Dendritic cell treated with granulocyte-macrophage colony-stimulating factor and Interleukin-4, amounts not matched to agents 40 ng/mL and 50 ng/mL, for 4 days (primary cell): ENCODE results near the gene ARHGAP25.

Experiments used
- H3K27ac Mint-ChIP-seq: one replicate; pipeline ENCODE4 v1.8.0; 2022; ENCODE audit warnings: mild to moderate bottlenecking, mixed read lengths
- H3K27me3 Mint-ChIP-seq: one replicate; pipeline ENCODE4 v1.8.0; 2022; ENCODE audit warnings: mild to moderate bottlenecking, mixed read lengths
- H3K36me3 Mint-ChIP-seq: one replicate; pipeline ENCODE4 v1.8.0; 2022; ENCODE audit warnings: low read depth, mixed read lengths
- H3K4me1 Mint-ChIP-seq: one replicate; pipeline ENCODE4 v1.8.0; 2022; ENCODE audit warnings: low read depth, mixed read lengths
- H3K4me3 Mint-ChIP-seq: one replicate; pipeline ENCODE4 v1.8.0; 2022; ENCODE audit warnings: mild to moderate bottlenecking, moderate library complexity, mixed read lengths
- H3K9me3 Mint-ChIP-seq: one replicate; pipeline ENCODE4 v1.8.0; 2022; ENCODE audit warnings: mixed read lengths
- intact Hi-C: fragments of 100-400 bp; cut with micrococcal nuclease; formaldehyde crosslinking; loops from one replicate; pipeline ENCODE4 v1.15.0; 2022

Gene ARHGAP25

DNA sequence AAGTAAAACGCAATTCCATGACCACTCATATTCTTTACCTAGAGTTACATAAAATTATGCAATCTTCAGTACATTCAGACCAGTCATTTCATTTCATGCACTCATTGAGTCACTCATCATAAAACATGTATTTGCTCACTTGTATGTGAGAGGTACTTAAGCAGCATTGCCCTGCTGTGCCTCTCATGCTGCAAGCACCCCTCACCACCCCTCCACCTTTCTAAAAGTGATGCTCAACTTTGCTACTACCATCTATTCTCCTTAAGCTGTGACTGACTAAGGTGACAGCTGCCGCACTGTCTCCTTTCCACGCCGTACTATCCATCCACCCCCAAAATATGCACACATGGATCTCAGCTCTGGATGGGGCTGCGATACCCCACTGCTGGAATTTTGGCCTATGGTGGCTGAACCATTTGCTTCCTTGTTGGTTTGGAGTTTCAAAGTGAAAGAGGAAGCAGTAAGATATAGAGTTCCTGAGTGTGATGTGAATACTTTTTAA is 7.2 kb downstream of the ARHGAP25 start:
- H3K9me3 Mint-ChIP-seq = no peaks in the 10 kb centered on the region

DNA sequence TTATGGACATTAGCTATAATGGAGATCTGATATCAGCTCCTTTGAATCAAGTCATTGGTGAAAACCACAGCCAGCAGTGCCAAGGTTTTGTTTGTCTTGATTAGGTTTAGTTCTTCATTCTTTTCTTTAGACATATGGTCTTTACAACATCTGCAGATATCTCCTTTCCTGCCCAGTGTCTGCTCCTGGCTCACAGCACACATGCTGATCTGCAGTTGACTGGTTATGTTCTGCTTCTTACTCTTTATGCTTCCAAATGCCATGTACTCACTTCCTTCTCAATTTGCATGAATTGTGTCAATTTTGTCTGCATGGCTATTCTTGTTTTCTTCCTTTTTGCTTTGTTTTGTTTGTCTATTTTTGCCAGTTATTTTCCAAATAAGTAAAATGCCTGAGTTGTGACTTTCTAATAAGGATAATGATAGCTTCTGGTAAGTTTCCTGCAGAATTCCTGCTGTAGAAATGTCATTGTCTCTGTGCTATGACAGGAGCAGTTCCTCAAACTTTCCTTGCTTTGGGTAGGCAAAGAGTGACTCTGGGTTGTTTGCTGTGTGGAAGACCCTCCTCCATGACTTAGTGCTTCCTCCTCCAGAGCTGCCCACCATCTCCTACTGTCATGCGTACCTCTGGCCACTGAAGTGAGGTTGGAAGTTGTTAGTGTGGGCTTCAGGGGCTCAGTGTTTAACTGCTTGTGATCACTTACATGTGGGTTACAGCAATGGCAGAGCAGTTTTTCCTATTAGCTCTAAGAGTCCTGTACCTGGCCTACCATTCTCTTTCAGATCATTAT is 8.2 kb downstream of the ARHGAP25 start:
- Mint-ChIP-seq H3K4me3 (peak overlapping the region; percentile 64), H3K4me1 (peaks cover 90% of the 10 kb centered on the region), H3K36me3 (peaks cover 89% of the 10 kb centered on the region), H3K9me3 (no peaks in the 10 kb centered on the region), H3K27ac (peak overlapping the region; percentile 88), H3K27me3 (no peaks in the 10 kb centered on the region)
- intact Hi-C loops = loop anchor here (10.0 kb wide), 1 partner anchor 278 kb away; the partner anchor contains the start of genes APLF and FBXO48

More for the DNA sequence above, 7.2 kb downstream of the ARHGAP25 start:
- intact Hi-C loops = loop anchor here (10.0 kb wide), 1 partner anchor 277 kb away; the partner anchor contains the start of genes APLF and FBXO48
- Mint-ChIP-seq H3K27me3 (no peaks in the 10 kb centered on the region), H3K36me3 (peaks cover 83% of the 10 kb centered on the region), H3K4me1 (peaks cover 80% of the 10 kb centered on the region), H3K4me3 (peak overlapping the region; percentile 76), H3K27ac (peak overlapping the region; percentile 88)

DNA sequence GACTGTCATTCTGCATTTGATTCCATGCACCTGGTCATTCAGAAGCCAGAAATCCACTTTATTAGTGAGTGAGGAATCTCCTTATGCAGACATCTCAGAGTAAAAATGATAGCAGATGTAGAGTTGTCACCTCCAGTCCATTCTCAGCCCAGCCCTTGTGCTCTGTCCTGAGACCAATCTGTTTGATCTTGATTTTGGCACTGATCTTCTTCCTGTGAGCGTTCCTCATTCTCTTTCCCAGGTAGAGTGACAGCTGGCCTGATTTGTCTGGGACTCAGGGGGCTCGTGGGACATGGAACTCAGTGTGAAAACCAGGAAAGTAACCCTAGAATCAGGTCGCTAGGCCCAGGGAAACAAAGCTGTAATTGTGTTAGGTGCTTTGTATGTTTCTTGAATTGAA is 8.9 kb downstream of the ARHGAP25 start:
- peaks cover 91% of the 10 kb centered on the region for H3K36me3 Mint-ChIP-seq
- H3K4me3 Mint-ChIP-seq = peak overlapping the region; percentile 64
- intact Hi-C loops = loop anchor here (10.0 kb wide), 1 partner anchor 279 kb away; the partner anchor contains the start of genes APLF and FBXO48
- peak overlapping the region; percentile 88 for H3K27ac Mint-ChIP-seq
- H3K27me3 Mint-ChIP-seq = no peaks in the 10 kb centered on the region
- no peaks in the 10 kb centered on the region for H3K9me3 Mint-ChIP-seq
- H3K4me1 Mint-ChIP-seq = peaks cover 94% of the 10 kb centered on the region

DNA sequence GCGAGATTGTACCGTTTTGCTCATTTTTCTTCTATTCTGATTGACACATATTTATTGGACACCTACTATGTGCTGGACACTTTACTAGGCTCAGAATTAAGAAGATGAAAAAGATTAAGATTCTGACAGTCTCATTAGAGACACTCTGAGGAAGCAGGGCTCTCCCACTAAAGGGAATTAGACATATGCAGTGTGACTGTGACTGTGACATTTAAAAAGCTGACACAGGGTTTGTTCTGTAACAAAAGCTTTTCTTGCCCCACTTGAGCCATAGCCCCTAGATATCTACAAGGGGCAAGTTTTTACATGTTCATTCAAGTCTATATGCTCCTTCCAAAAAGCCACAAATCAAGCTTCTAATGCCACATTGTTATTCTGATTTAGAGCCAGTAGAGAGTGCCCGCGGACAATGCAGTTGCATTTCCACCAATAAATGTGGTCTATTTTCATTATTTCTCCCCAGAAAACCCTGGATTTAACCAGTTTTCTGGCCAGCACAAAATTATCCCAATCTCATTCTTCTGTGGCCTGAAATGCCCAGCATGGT is 9.8 kb downstream of the ARHGAP25 start:
- intact Hi-C loops = loop anchor here (10.0 kb wide), 1 partner anchor 280 kb away; the partner anchor contains the start of genes APLF and FBXO48
- peak overlapping the region; percentile 61 for H3K4me3 Mint-ChIP-seq
- peak overlapping the region; percentile 88 for H3K27ac Mint-ChIP-seq
- H3K27me3 Mint-ChIP-seq = no peaks in the 10 kb centered on the region
- peaks cover 94% of the 10 kb centered on the region for H3K4me1 Mint-ChIP-seq
- H3K36me3 Mint-ChIP-seq = peaks cover 91% of the 10 kb centered on the region
- no peaks in the 10 kb centered on the region for H3K9me3 Mint-ChIP-seq

DNA sequence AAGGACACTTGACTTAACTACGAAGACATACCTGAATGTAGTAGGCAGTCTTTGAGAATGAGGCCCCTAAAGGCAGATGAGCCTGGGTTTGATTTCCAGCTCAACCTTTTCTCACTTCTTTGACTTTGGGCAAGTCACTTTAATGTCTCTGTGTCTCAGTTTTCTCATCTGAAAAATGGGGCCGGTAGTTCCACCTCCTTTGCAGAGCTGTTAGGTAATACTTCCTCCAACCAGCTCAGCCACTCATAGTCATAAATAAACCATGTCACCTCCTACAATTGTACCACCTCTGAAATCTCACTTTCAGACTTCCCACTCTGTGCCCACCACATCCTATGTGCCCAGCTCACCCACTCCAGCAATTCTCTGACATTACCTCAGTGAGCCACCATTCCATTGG is 10.4 kb downstream of the ARHGAP25 start:
- intact Hi-C loops = loop anchor here (10.0 kb wide), 1 partner anchor 280 kb away; the partner anchor contains the start of genes APLF and FBXO48
- peak overlapping the region; percentile 88 for H3K27ac Mint-ChIP-seq
- no peaks in the 10 kb centered on the region for H3K9me3 Mint-ChIP-seq
- H3K4me1 Mint-ChIP-seq = peaks cover 89% of the 10 kb centered on the region
- H3K27me3 Mint-ChIP-seq = no peaks in the 10 kb centered on the region
- peak overlapping the region; percentile 61 for H3K4me3 Mint-ChIP-seq
- peaks cover 89% of the 10 kb centered on the region for H3K36me3 Mint-ChIP-seq

DNA sequence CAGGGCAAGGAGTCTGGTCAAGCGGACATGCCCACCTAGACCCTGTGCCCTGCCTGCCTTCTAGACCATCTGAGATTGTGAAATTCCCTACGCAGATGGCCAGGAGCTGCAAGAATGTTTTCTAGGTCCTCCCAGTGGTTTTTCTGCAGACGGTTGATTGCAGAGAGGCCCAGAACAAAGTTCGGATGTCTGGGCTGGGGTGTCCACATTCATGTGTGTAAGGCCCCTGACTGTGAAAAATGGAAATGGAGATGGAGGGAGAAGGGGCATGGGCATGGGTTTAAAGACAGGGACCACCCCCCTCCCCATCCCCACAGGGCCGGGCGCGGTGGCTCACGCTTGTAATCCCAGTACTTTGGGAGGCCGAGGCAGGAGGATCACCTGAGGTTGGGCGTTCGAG is 11.8 kb downstream of the ARHGAP25 start:
- H3K4me1 Mint-ChIP-seq = peaks cover 91% of the 10 kb centered on the region
- H3K9me3 Mint-ChIP-seq = no peaks in the 10 kb centered on the region
- H3K27me3 Mint-ChIP-seq = no peaks in the 10 kb centered on the region
- peak overlapping the region; percentile 88 for H3K27ac Mint-ChIP-seq
- intact Hi-C loops = loop anchor here (10.0 kb wide), 1 partner anchor 282 kb away; the partner anchor contains the start of genes APLF and FBXO48
- no peak overlapping the region for H3K4me3 Mint-ChIP-seq
- H3K36me3 Mint-ChIP-seq = peaks cover 92% of the 10 kb centered on the region

DNA sequence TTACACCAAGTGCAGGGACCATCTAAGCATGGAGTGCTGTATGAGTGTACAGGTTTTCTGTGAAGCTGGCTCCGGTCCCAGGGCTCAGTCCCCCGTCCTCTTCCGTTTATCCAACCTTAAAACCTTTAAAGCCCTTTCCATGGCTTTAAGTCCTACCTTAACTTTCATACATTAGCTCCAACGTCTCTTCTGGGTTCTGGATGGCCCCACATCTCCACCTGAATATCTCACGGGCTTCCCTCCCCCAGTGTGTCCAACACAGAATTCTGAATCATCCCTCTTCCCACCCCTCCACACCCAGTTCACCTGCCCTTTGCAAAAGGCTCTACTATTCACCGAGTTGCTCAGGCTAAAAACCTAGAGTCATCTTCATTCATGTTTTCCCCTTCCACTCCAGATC is 12.8 kb downstream of the ARHGAP25 start:
- H3K9me3 Mint-ChIP-seq = no peaks in the 10 kb centered on the region
- peak overlapping the region; percentile 78 for H3K27ac Mint-ChIP-seq
- peaks cover 94% of the 10 kb centered on the region for H3K36me3 Mint-ChIP-seq
- no peaks in the 10 kb centered on the region for H3K27me3 Mint-ChIP-seq
- no peak overlapping the region for H3K4me3 Mint-ChIP-seq
- intact Hi-C loops = loop anchor here (10.0 kb wide), 1 partner anchor 283 kb away; the partner anchor contains the start of genes APLF and FBXO48
- H3K4me1 Mint-ChIP-seq = peaks cover 93% of the 10 kb centered on the region

DNA sequence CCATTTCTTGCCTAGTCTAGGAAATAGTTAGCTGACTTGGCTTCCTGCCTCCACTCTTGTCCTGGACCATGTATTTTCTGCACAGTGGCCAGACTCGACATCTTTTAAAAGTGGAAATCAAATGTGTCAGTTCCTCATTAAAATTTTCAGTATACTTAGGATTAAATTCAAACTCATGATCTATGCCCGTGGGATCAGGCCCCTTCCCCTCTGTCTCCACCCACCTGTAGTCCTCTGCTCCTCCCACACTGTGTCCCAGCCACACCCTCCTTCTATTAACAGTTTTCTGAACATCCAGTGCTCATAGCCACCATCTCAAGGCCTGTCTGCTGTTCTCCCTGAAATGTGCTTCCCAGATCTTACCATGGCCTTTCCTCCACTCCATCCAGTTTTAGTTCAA is 13.3 kb downstream of the ARHGAP25 start:
- Mint-ChIP-seq H3K9me3 (no peaks in the 10 kb centered on the region), H3K4me1 (peaks cover 89% of the 10 kb centered on the region), H3K27ac (peak overlapping the region; percentile 78), H3K27me3 (no peaks in the 10 kb centered on the region), H3K4me3 (no peak overlapping the region), H3K36me3 (peaks cover 91% of the 10 kb centered on the region)
- intact Hi-C loops = loop anchor here (10.0 kb wide), 1 partner anchor 283 kb away; the partner anchor contains the start of genes APLF and FBXO48

DNA sequence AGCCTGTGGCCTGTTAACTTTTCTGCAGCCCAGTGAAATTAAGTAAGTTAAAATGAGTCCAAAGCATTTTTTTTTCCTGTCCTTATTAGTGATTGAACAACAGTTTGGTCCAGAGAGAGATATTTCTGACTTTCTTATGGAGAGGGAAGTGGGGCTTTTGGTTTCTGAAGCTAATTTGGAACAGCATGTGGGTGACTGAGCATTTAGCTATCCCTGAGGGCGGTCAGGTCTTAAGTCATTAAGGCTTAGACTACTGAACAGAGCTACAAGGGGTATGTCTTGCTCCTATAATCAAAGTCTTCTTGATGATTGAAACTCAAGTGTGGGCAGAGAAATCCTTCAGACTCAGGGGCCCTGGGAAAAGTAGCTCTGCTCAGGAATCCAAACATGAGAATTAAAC is 14.0 kb downstream of the ARHGAP25 start:
- no peaks in the 10 kb centered on the region for H3K9me3 Mint-ChIP-seq
- H3K27me3 Mint-ChIP-seq = no peaks in the 10 kb centered on the region
- intact Hi-C loops = loop anchor here (10.0 kb wide), 1 partner anchor 284 kb away; the partner anchor contains the start of genes APLF and FBXO48
- peaks cover 89% of the 10 kb centered on the region for H3K4me1 Mint-ChIP-seq
- H3K4me3 Mint-ChIP-seq = peak overlapping the region; percentile 41
- peaks cover 88% of the 10 kb centered on the region for H3K36me3 Mint-ChIP-seq
- peak overlapping the region; percentile 78 for H3K27ac Mint-ChIP-seq

DNA sequence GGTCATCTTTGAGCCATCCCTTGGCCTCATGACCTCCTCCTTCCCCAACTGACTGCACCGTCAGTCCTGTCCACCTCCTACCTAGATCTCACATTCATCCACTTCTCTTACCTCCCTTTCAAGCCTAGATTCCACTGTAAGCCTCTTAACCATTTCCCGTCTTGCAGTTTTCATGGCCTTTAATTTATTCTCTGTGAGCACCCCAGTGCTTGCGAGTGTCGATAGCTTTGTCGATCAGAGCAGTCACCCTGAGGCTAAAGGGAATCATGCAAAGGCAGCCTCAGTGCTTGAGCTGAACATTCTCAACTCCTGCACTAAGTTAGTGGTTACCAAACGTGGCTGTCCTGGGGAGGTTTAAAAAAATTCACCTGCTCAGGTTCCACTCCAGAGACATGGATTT is 14.7 kb downstream of the ARHGAP25 start:
- intact Hi-C loops = loop anchor here (10.0 kb wide), 1 partner anchor 285 kb away; the partner anchor contains the start of genes APLF and FBXO48
- Mint-ChIP-seq H3K9me3 (no peaks in the 10 kb centered on the region), H3K27ac (peak overlapping the region; percentile 78), H3K4me3 (no peak overlapping the region), H3K36me3 (peaks cover 88% of the 10 kb centered on the region), H3K27me3 (no peaks in the 10 kb centered on the region), H3K4me1 (peaks cover 89% of the 10 kb centered on the region)

DNA sequence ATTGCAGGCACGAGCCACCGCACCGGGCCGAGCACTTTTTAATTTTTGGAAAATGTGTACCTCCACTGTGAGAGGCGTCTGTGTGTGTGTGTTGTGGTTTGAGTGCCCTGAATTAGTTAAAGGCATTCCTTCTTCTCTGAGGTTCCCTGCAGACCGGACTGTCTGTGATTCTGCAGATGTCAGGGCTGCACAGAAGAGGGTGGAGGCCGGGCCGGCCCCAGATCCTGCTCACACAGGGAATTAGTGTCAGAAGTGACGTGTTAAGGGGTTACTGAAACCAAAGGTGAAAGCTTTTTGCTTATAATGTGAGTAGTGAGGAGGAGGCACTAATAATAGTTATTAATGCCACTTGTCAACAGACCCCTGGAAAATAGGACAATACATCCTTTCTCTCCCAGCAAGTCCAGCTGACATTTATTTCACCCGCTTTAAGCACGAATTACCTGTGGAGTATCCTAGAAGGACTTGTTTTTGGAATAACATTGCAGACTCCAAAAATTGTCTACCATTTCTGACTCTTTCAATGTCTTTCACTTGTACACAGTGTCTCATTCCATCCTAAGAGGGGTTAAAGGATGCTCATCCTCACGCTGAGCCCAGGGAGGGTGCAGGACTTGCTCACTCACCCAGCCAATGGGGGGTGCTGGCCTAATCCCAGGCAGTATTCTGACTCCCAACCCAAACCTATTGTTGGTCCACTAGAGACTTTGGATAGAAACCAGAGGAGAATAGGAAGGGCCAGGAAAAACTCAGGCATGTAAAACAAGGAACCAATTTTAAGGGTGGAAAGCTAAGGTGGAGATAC is 16.2 kb downstream of the ARHGAP25 start:
- Mint-ChIP-seq H3K36me3 (peaks cover 88% of the 10 kb centered on the region), H3K4me3 (no peak overlapping the region), H3K27me3 (no peaks in the 10 kb centered on the region), H3K4me1 (peaks cover 87% of the 10 kb centered on the region), H3K27ac (peak overlapping the region; percentile 56), H3K9me3 (no peaks in the 10 kb centered on the region)
- intact Hi-C loops = loop anchor here (5.0 kb wide), 2 partner anchors 43 to 177 kb away; no protein-coding TSS in a partner anchor

DNA sequence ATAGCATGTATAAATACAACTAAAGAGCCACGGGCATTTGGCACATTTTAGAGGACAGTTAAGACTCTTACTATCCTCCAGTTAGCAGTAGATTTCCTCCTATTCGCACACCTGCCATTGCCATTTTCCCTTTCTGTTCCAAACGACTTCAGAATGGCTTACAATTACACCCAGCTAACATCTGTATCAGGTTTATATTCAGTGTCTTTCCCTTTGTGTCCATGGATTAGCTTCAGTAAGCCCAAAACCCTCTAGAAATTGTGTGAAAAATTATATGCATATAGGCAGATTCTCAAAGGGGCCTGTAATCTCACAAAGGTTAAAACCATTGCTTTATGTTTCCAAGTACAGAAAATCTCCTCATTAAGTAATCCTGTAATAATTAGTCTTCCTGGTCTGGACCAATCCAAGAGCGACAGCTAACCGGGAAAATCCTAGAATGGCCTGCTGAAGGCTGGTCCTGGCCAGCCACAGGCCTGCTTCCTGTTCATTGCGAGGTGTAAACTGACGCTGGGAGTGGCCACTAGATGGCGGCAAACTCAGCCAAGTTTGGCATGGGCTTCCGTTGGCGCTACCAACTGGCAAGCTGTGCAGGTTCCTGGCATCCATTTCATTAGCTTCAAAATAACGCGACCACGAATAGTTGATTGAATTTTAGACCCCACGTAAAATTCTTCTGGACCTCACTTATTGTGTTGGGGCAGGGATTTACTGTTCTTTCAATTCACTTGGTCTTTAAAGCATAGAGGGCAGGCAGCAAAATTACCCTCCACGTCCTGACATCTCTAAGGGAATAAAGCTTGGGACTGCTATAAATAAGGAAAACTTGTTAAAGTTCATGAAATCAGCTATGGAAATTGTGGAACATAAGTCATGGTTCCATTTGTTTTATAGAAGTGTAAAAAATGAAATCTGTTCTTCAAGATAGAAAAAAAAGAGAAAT is 17.1 kb downstream of the ARHGAP25 start:
- intact Hi-C loops = loop anchor here (2.0 to 5.0 kb wide), 3 partner anchors 44 to 176 kb away; no protein-coding TSS in a partner anchor
- Mint-ChIP-seq H3K36me3 (peaks cover 88% of the 10 kb centered on the region), H3K4me1 (peaks cover 85% of the 10 kb centered on the region), H3K4me3 (no peak overlapping the region), H3K9me3 (no peaks in the 10 kb centered on the region), H3K27ac (peak overlapping the region; percentile 56), H3K27me3 (no peaks in the 10 kb centered on the region)
